Astrocyte of the cerebellum (primary cell): Measurements from ENCODE around the gene LRRC1.
"Not testable (repeated sequence)": the region's sequence is repeated elsewhere in the genome, so short reads cannot be mapped to it uniquely, and the experiment has no call there.

Experiments used
- DNase-seq: peaks from one replicate; pipeline ENCODE4 v3.0.0-alpha.2; 2011; ENCODE audit warnings: low read depth
- H3K4me3 ChIP-seq: 2 replicates; pipeline ENCODE4 v1.5.1; 2011; ENCODE audit warnings: mild to moderate bottlenecking, low read depth, low read length, moderate library complexity
- CTCF ChIP-seq: IDR thresholded peaks from 2 replicates; pipeline ENCODE4 v1.5.1; 2012; ENCODE audit warnings: low read length, low read depth, moderate library complexity, mild to moderate bottlenecking; ENCODE audit errors: missing control alignments
- in situ Hi-C: cut with HindIII; loops from 2 replicates; pipeline ENCODE4 v1.10.0; 2017; ENCODE audit warnings: low sequenced_read_pairs

LRRC1 gene

GRCh38 chr6:53768636-53769035 lies 26.2 kb upstream of the LRRC1 start:
- no peak for TF ChIP-seq CTCF
- in situ Hi-C loops: no loop called here
- no peak overlapping the region for H3K4me3 ChIP-seq
- no peak for DNase-seq

GRCh38 chr6:53770780-53771249 lies 24.0 kb upstream of the LRRC1 start:
- TF ChIP-seq CTCF: no peak
- in situ Hi-C loops: no loop called here
- no peak for DNase-seq
- no peak overlapping the region for H3K4me3 ChIP-seq

GRCh38 chr6:53771785-53772624 lies 22.8 kb upstream of the LRRC1 start:
- TF ChIP-seq CTCF: no peak
- no peak overlapping the region for H3K4me3 ChIP-seq
- in situ Hi-C loops: no loop called here
- DNase-seq: no peak

GRCh38 chr6:53773044-53773696 lies 21.6 kb upstream of the LRRC1 start:
- no peak for TF ChIP-seq CTCF
- in situ Hi-C loops: no loop called here
- no peak overlapping the region for H3K4me3 ChIP-seq
- no peak for DNase-seq

GRCh38 chr6:53776152-53776551 lies 18.7 kb upstream of the LRRC1 start:
- H3K4me3 ChIP-seq, in situ Hi-C loops, DNase-seq: not testable (repeated sequence)

GRCh38 chr6:53784991-53785390 lies 9.8 kb upstream of the LRRC1 start:
- in situ Hi-C loops, H3K4me3 ChIP-seq: not testable (repeated sequence)
- DNase-seq: peak; percentile 27

- no peak for DNase-seq
- no peak overlapping the region for H3K4me3 ChIP-seq
- TF ChIP-seq CTCF: no peak
- in situ Hi-C loops: no loop called here
Observed at GRCh38 chr6:53786832-53787231, 8.0 kb upstream of the LRRC1 start.
